Esophagus muscularis mucosa (tissue), 3 donors: Measurements from ENCODE around the gene RPL41.

Experiments
- POLR2A ChIP-seq: fragments of 450-650 bp; IDR thresholded peaks from one replicate; pipeline ENCODE4 v1.6.1; 2017; ENCODE audit warnings: antibody characterized with exemption, moderate library complexity, mild to moderate bottlenecking, low read depth
- POLR2AphosphoS5 ChIP-seq, 2 donors: sonication (generic); formaldehyde crosslinking; IDR thresholded peaks; one replicate each; pipeline ENCODE4 v1.6.1; 2017; ENCODE audit warnings: antibody characterized with exemption in 2 of 2
- TF ChIP-seq, protein P1 (sequence below), 3 experiments: fragments of 200-600 bp in 2 of 3; fragments of 450-650 bp in 1 of 3; sonication (generic) in 2 of 3; IDR thresholded peaks; one replicate each; pipeline ENCODE4 v1.5.1; 2017 to 2019; ENCODE audit warnings: antibody characterized with exemption in 3 of 3, mild to moderate bottlenecking in 2 of 3, moderate library complexity in 1 of 3

- TF ChIP-seq, protein P1, sequence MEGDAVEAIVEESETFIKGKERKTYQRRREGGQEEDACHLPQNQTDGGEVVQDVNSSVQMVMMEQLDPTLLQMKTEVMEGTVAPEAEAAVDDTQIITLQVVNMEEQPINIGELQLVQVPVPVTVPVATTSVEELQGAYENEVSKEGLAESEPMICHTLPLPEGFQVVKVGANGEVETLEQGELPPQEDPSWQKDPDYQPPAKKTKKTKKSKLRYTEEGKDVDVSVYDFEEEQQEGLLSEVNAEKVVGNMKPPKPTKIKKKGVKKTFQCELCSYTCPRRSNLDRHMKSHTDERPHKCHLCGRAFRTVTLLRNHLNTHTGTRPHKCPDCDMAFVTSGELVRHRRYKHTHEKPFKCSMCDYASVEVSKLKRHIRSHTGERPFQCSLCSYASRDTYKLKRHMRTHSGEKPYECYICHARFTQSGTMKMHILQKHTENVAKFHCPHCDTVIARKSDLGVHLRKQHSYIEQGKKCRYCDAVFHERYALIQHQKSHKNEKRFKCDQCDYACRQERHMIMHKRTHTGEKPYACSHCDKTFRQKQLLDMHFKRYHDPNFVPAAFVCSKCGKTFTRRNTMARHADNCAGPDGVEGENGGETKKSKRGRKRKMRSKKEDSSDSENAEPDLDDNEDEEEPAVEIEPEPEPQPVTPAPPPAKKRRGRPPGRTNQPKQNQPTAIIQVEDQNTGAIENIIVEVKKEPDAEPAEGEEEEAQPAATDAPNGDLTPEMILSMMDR (IDR thresholded peaks at IDR 0.05) = no peak
- peak; percentile 99 for TF ChIP-seq POLR2A
- peak; percentile 100 for TF ChIP-seq POLR2AphosphoS5 (IDR thresholded peaks at IDR 0.05)
Measured at GRCh38 chr12:56158029-56158925, 41.8 kb downstream of the RPL41 start, which contains the start of gene MYL6.
